MM.1S (cell line): ENCODE measurements around the gene TMEM263.

ENCODE experiments used
- CTCF ChIP-seq: fragments of 300-600 bp; sonication (generic); IDR thresholded peaks from 2 replicates; pipeline ENCODE4 v1.5.1; 2016; ENCODE audit warnings: antibody characterized with exemption, low read length, mixed read lengths
- EZH2 ChIP-seq: fragments of 300-600 bp; sonication (generic); optimal IDR thresholded peaks from 2 replicates; pipeline ENCODE3; 2017; ENCODE audit warnings: low read depth, mild to moderate bottlenecking, antibody characterized with exemption, low read length, mixed read lengths
- EZH2phosphoT487 ChIP-seq: fragments of 300-600 bp; sonication (generic); IDR thresholded peaks from 2 replicates; pipeline ENCODE4 v1.6.1; 2018; ENCODE audit warnings: antibody characterized with exemption, low read length

GRCh38 chr12:106950591-106950990 is 5.1 kb upstream of the TMEM263 start:
- no peak for TF ChIP-seq CTCF
- no peak for TF ChIP-seq EZH2
- TF ChIP-seq EZH2phosphoT487: no peak
